Neural cell (in vitro differentiated cells): ENCODE results near the gene ROCK2. TPM values are rescaled to one million over a fixed set of nuclear protein-coding genes. Genes with fewer than 3 reads are reported as not detected.

Experiments used
- H2AFZ ChIP-seq: fragments of 200-600, 300-800 bp; sonication (generic), shearing (Covaris generic); 2 replicates; pipeline ENCODE4 v1.6.0; 2014; ENCODE audit warnings: low read depth, mild to moderate bottlenecking, antibody characterized with exemption, low read length, moderate library complexity
- H3F3A ChIP-seq: fragments of 200-600 bp; shearing (Covaris generic); 2 replicates; pipeline ENCODE4 v1.6.1; 2016; ENCODE audit warnings: mild to moderate bottlenecking, moderate library complexity, mixed read lengths, antibody characterized with exemption, low read length; ENCODE audit not compliant: insufficient read depth, poor library complexity, severe bottlenecking
- H3K27ac ChIP-seq: fragments of 200-600, 300-800 bp; sonication (generic), shearing (Covaris generic); 2 replicates; pipeline ENCODE4 v1.5.1; 2014; ENCODE audit warnings: mild to moderate bottlenecking, low read length, moderate library complexity
- H3K27me3 ChIP-seq: fragments of 300-800, 200-600 bp; sonication (generic), shearing (Covaris generic); 2 replicates; pipeline ENCODE4 v1.6.0; 2014; ENCODE audit warnings: mild to moderate bottlenecking, low read depth, low read length, moderate library complexity; ENCODE audit not compliant: insufficient read depth
- H3K36me3 ChIP-seq: fragments of 300-800, 200-600 bp; sonication (generic), shearing (Covaris generic); 2 replicates; pipeline ENCODE4 v1.5.1; 2014; ENCODE audit warnings: mild to moderate bottlenecking, antibody characterized with exemption, low read length, moderate library complexity; ENCODE audit not compliant: insufficient read depth
- H3K4me2 ChIP-seq: fragments of 300-800, 200-600 bp; sonication (generic), shearing (Covaris generic); 2 replicates; pipeline ENCODE4 v1.6.0; 2014; ENCODE audit warnings: mild to moderate bottlenecking, low read length
- H3K4me3 ChIP-seq: fragments of 300-800, 200-600 bp; sonication (generic), shearing (Covaris generic); 2 replicates; pipeline ENCODE4 v1.5.1; 2014; ENCODE audit warnings: mild to moderate bottlenecking, low read length, moderate library complexity
- H3K79me2 ChIP-seq: fragments of 200-600 bp; shearing (Covaris generic); replicated peaks from 2 replicates; pipeline ENCODE4 v1.6.0; 2014; ENCODE audit warnings: mild to moderate bottlenecking, low read length, moderate library complexity; ENCODE audit not compliant: insufficient read depth
- H3K9ac ChIP-seq: fragments of 300-800, 200-600 bp; sonication (generic), shearing (Covaris generic); 2 replicates; pipeline ENCODE4 v1.6.1; 2016; ENCODE audit warnings: mild to moderate bottlenecking, low read length, mixed read lengths
- H3K9me2 ChIP-seq: fragments of 200-600 bp; shearing (Covaris generic); 2 replicates; pipeline ENCODE4 v1.6.1; 2016; ENCODE audit warnings: mild to moderate bottlenecking, low read length, mixed read lengths; ENCODE audit not compliant: insufficient read depth
- H3K9me3 ChIP-seq: fragments of 200-600, 300-800 bp; sonication (generic), shearing (Covaris generic); 2 replicates; pipeline ENCODE4 v1.6.1; 2016; ENCODE audit warnings: mild to moderate bottlenecking, mixed run types, low read length, moderate library complexity, mixed read lengths
- H4K20me1 ChIP-seq: fragments of 200-600 bp; shearing (Covaris generic); 2 replicates; pipeline ENCODE4 v1.6.1; 2016; ENCODE audit warnings: mild to moderate bottlenecking, mixed run types; ENCODE audit not compliant: insufficient read depth
- CTCF ChIP-seq: fragments of 450-650 bp; IDR thresholded peaks from 2 replicates; pipeline ENCODE4 v1.5.1; 2014; ENCODE audit warnings: antibody characterized with exemption, mild to moderate bottlenecking, moderate library complexity; ENCODE audit not compliant: poor library complexity, severe bottlenecking
- EP300 ChIP-seq: fragments of 450-650 bp; conservative IDR thresholded peaks from 2 replicates; pipeline ENCODE4 v1.6.1; 2014; ENCODE audit warnings: antibody characterized with exemption, mild to moderate bottlenecking, moderate library complexity; ENCODE audit not compliant: poor library complexity, severe bottlenecking
- EZH2 ChIP-seq: fragments of 200-600, 300-800 bp; shearing (Covaris generic), sonication (generic); IDR thresholded peaks from 2 replicates; pipeline ENCODE4 v1.6.1; 2014; ENCODE audit warnings: antibody characterized with exemption, low read length, borderline replicate concordance, mild to moderate bottlenecking; ENCODE audit not compliant: insufficient read depth, poor library complexity, severe bottlenecking
- MXI1 ChIP-seq: fragments of 450-650 bp; conservative IDR thresholded peaks from 2 replicates; pipeline ENCODE4 v1.6.1; 2014; ENCODE audit warnings: antibody characterized with exemption, mild to moderate bottlenecking; ENCODE audit not compliant: poor library complexity, severe bottlenecking
- POLR2AphosphoS5 ChIP-seq: IDR thresholded peaks from 2 replicates; pipeline ENCODE4 v1.6.1; 2012
- RAD21 ChIP-seq: fragments of 450-650 bp; conservative IDR thresholded peaks from 2 replicates; pipeline ENCODE4 v1.6.1; 2014; ENCODE audit warnings: antibody characterized with exemption, mild to moderate bottlenecking, moderate library complexity
- SMC3 ChIP-seq: fragments of 450-650 bp; conservative IDR thresholded peaks from 2 replicates; pipeline ENCODE4 v1.6.1; 2014; ENCODE audit warnings: antibody characterized with exemption, mild to moderate bottlenecking, moderate library complexity; ENCODE audit not compliant: poor library complexity
- TAF1 ChIP-seq: IDR thresholded peaks from 2 replicates; pipeline ENCODE4 v1.6.1; 2012; ENCODE audit warnings: low read depth
- polyA minus RNA-seq: library from RNA; depleted of rRNA, polyadenylated mRNA; stranded (reverse); fragments of >200 nt; gene quantifications from 2 replicates; pipeline ENCODE4 v1.2.3, GENCODE V29; 2014
- polyA plus RNA-seq: library from polyadenylated mRNA; depleted of rRNA; stranded (reverse); fragments of >200 nt; gene quantifications from 2 replicates; pipeline ENCODE4 v1.2.3, GENCODE V29; 2014
- TF ChIP-seq, protein P1 (sequence below): IDR thresholded peaks from 2 replicates; pipeline ENCODE4 v1.6.1; 2012; ENCODE audit warnings: borderline replicate concordance

Gene ROCK2
- polyA plus RNA-seq = 23.1 and 25.7 TPM in 2 replicates
- polyA minus RNA-seq = 84.0 and 99.9 TPM in 2 replicates

DNA sequence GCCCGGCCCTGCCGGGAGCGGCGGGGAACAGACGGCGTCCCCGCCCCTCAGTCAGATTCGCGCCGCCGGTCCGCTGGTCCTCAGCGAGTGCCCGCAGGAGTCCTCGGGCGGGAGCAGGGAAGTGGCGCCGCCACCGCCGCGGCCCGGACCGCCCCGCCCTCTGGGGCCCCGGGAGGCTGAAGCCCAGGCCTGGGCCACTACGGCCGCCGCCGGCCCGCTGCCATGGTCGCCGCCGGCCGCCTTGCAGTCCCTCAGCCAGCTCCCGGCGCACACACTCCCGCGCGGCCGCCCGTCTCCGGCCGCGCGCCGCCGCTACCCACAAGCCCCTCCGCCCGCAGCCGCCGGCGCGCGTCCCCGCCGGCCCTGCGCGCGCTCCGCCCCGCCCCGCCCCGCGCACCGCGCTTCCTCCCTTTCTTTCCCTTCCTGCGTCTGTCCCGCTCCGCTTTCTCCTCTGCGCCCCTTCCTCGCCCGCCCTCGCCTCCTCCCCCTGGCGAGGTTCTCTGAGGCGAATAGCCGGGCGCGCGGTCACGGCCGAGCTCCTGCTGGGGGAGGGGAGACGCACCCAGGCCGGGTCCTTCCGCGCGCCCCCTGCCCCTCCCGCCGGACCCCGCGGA lies at the start of gene ROCK2:
Gene ROCK2 (minus strand): TSS at position 295 of the 614 bp plus-strand sequence. CDS start 500 bp downstream, outside the sequence.
- H3K4me2 ChIP-seq = peak within 1 kb of the TSS; percentile 83
- peak within 1 kb of the TSS; percentile 90 for H3K9ac ChIP-seq
- H3K27ac ChIP-seq = peak within 1 kb of the TSS; percentile 90
- H3K4me3 ChIP-seq = peak within 1 kb of the TSS; percentile 85
- peaks cover 7% of the 10 kb centered on the region for H4K20me1 ChIP-seq
- H3K79me2 ChIP-seq = peaks cover 48% of the 10 kb centered on the region
- H3F3A ChIP-seq = peaks cover 3% of the 10 kb centered on the region
- no peaks in the 10 kb centered on the region for H3K36me3 ChIP-seq
- no peaks in the 10 kb centered on the region for H3K9me2 ChIP-seq
- peak within 1 kb of the TSS; percentile 69 for H2AFZ ChIP-seq
- H3K9me3 ChIP-seq = no peaks in the 10 kb centered on the region
- H3K27me3 ChIP-seq = no peaks in the 10 kb centered on the region
- TF ChIP-seq MXI1 (no peak), CTCF (no peak), SMC3 (peak; percentile 23), RAD21 (no peak), EZH2 (no peak), TAF1 (peak; percentile 73), EP300 (no peak), POLR2AphosphoS5 (peak; percentile 94)
- TF ChIP-seq, protein P1, sequence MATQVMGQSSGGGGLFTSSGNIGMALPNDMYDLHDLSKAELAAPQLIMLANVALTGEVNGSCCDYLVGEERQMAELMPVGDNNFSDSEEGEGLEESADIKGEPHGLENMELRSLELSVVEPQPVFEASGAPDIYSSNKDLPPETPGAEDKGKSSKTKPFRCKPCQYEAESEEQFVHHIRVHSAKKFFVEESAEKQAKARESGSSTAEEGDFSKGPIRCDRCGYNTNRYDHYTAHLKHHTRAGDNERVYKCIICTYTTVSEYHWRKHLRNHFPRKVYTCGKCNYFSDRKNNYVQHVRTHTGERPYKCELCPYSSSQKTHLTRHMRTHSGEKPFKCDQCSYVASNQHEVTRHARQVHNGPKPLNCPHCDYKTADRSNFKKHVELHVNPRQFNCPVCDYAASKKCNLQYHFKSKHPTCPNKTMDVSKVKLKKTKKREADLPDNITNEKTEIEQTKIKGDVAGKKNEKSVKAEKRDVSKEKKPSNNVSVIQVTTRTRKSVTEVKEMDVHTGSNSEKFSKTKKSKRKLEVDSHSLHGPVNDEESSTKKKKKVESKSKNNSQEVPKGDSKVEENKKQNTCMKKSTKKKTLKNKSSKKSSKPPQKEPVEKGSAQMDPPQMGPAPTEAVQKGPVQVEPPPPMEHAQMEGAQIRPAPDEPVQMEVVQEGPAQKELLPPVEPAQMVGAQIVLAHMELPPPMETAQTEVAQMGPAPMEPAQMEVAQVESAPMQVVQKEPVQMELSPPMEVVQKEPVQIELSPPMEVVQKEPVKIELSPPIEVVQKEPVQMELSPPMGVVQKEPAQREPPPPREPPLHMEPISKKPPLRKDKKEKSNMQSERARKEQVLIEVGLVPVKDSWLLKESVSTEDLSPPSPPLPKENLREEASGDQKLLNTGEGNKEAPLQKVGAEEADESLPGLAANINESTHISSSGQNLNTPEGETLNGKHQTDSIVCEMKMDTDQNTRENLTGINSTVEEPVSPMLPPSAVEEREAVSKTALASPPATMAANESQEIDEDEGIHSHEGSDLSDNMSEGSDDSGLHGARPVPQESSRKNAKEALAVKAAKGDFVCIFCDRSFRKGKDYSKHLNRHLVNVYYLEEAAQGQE = peak; percentile 46

DNA sequence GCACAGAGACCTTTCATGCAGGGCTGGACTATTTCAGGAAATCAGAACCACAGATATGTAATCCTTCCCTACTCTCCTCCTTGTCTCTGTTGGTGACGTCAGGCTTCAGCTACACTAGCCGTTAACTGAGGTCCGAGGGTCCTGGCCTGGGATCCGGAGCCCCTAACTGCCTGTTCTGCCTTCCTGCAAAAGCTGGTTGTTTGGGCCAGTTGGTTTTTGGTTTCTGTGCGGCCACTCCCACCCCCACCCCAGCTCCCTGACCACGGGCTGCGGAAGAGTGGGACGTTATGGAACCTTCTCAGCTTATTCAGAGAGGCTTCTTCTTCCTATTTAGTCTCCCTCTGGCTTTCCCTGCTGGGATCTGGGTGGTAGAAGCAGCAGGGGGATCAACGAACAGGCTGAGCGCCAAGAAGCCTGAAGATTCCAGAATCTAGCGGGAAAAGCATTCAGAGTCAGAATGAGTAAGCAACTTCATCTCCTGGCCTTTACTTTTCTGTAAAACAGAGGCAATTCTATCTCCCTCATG lies 49.3 kb upstream of the ROCK2 start:
- no peaks in the 10 kb centered on the region for H3K27me3 ChIP-seq
- H3K79me2 ChIP-seq = peaks cover 4% of the 10 kb centered on the region
- no peak overlapping the region for H3K9ac ChIP-seq
- H3K4me2 ChIP-seq = no peak overlapping the region
- H3F3A ChIP-seq = no peaks in the 10 kb centered on the region
- H4K20me1 ChIP-seq = no peaks in the 10 kb centered on the region
- H3K36me3 ChIP-seq = no peaks in the 10 kb centered on the region
- no peaks in the 10 kb centered on the region for H3K9me2 ChIP-seq
- H2AFZ ChIP-seq = no peak overlapping the region
- no peaks in the 10 kb centered on the region for H3K9me3 ChIP-seq
- no peak for TF ChIP-seq SMC3
- TF ChIP-seq MXI1 = no peak
- H3K4me3 ChIP-seq = no peak overlapping the region
- H3K27ac ChIP-seq = peak overlapping the region; percentile 94
